ENCODE results near the gene DENND1A.

DNA sequence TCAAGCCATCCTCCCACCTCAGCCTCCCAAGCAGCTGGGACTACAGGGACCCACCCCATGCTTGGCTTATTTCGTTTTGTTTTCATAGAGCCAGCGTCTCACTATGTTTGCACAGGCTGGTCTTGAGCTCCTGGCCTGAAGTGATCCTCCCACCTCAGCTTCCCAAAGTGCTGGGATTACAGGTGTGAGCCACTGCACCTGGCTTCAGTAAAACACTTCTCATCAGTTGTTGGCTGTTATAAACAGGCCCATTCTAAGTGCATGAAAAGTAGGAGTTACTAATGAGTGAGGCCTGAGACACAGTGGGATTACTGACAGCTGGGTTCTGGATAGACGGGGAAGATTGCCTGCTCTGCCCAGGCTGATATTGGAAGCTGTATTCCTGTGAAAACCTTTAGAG lies 570.4 kb downstream of the DENND1A start:
- TF ChIP-seq, protein P1, sequence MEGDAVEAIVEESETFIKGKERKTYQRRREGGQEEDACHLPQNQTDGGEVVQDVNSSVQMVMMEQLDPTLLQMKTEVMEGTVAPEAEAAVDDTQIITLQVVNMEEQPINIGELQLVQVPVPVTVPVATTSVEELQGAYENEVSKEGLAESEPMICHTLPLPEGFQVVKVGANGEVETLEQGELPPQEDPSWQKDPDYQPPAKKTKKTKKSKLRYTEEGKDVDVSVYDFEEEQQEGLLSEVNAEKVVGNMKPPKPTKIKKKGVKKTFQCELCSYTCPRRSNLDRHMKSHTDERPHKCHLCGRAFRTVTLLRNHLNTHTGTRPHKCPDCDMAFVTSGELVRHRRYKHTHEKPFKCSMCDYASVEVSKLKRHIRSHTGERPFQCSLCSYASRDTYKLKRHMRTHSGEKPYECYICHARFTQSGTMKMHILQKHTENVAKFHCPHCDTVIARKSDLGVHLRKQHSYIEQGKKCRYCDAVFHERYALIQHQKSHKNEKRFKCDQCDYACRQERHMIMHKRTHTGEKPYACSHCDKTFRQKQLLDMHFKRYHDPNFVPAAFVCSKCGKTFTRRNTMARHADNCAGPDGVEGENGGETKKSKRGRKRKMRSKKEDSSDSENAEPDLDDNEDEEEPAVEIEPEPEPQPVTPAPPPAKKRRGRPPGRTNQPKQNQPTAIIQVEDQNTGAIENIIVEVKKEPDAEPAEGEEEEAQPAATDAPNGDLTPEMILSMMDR (IDR thresholded peaks at IDR 0.05), result no peak
- TF ChIP-seq POLR2A (IDR thresholded peaks at IDR 0.05; ENCODE audit: low read depth), result no peak
- no peak for TF ChIP-seq EP300 (IDR thresholded peaks at IDR 0.05)
- TF ChIP-seq POLR2AphosphoS5 (IDR thresholded peaks at IDR 0.05), result no peak
